Ovary (tissue), 10 donors: Measurements from ENCODE around the gene CYP4F11. TPM values are rescaled to one million over a fixed set of nuclear protein-coding genes. Genes with fewer than 3 reads are reported as not detected.

Source experiments
- DNase-seq, 5 donors: peaks; one replicate each; pipeline ENCODE4 v3.0.0-alpha.2; 2019 to 2020
- H3K27ac ChIP-seq, 2 donors: fragments of 200-600 bp; one replicate each; pipeline versions ENCODE4 v1.5.1 to v1.8.0; 2019 to 2022
- H3K27me3 ChIP-seq: fragments of 200-600 bp; one replicate; pipeline ENCODE4 v1.8.0; 2022
- H3K36me3 ChIP-seq: fragments of 200-600 bp; sonication (generic); one replicate; pipeline ENCODE4 v1.5.1; 2019
- H3K4me1 ChIP-seq: one replicate; pipeline ENCODE4 v1.8.1; 2013; ENCODE audit warnings: mild to moderate bottlenecking, moderate library complexity; ENCODE audit not compliant: insufficient read depth
- H3K4me3 ChIP-seq: fragments of 200-600 bp; sonication (generic); one replicate; pipeline ENCODE4 v1.5.1; 2017
- H3K9me3 ChIP-seq, 2 donors: fragments of 200-600 bp in 1 of 2; sonication (generic) in 1 of 2; one replicate each; pipeline versions ENCODE4 v1.5.1 to v1.8.1; 2013 to 2019; ENCODE audit warnings: mild to moderate bottlenecking in 1 of 2, moderate library complexity in 1 of 2
- EP300 ChIP-seq: sonication (generic); formaldehyde crosslinking; IDR thresholded peaks from one replicate; pipeline ENCODE4 v1.6.1; 2017; ENCODE audit warnings: antibody characterized with exemption
- POLR2A ChIP-seq: fragments of 450-650 bp; IDR thresholded peaks from one replicate; pipeline ENCODE4 v1.6.1; 2017; ENCODE audit warnings: antibody characterized with exemption, mild to moderate bottlenecking, moderate library complexity
- whole genome bisulfite sequencing, 3 donors: extraction: QIAGEN DNeasy Blood & Tissue Kit in 1 of 3; methylation state at CpG; one replicate each; pipeline versions ENCODE4 v1.1.5 to v1.1.7; 2013 to 2017; 5-methylcytosine and 5-hydroxymethylcytosine counted together
- intact Hi-C, 4 donors: fragments of 100-400 bp; cut with DNase I; formaldehyde crosslinking; loops; one replicate each; pipeline versions ENCODE4 v1.11.0 to v1.15.1; 2022 to 2023
- long read RNA-seq, 3 donors: library from polyadenylated mRNA in 2 of 3; unstranded in 2 of 3; transcript quantifications; one replicate each; pipeline ENCODE4 v2.0.0 and lab custom pipeline, GENCODE V29; 2021 to 2026
- polyA plus RNA-seq, 2 donors: library from polyadenylated mRNA; stranded (reverse); fragments of 200-250 nt in 1 of 2; fragments of 350-450 nt in 1 of 2; fragmentation: Illumina TruSeq in 1 of 2; extraction: RNeasy Lipid Tissue Mini Kit (QIAGEN cat#74804) in 1 of 2; gene quantifications; one replicate each; pipeline ENCODE4 v1.2.3, GENCODE V29; 2013 to 2014
- total RNA-seq, 7 donors: library from RNA; depleted of rRNA in 2 of 7; stranded (reverse); fragments of >200 nt in 2 of 7; fragmentation: NEBNext Ultra II Directional in 3 of 7; extraction: Animal tissue kit (Norgen Biotek cat#: 25700) in 3 of 7; gene quantifications; one replicate each; pipeline versions ENCODE4 v1.1.0 to v1.2.4, GENCODE V29; 2016 to 2023
- TF ChIP-seq, protein P1 (sequence below), 3 donors: fragments of 450-650 bp in 2 of 3; fragments of 200-600 bp in 1 of 3; IDR thresholded peaks; one replicate each; pipeline versions ENCODE4 v1.5.1 to v1.8.0; 2016 to 2022; ENCODE audit warnings: antibody characterized with exemption in 3 of 3, mild to moderate bottlenecking in 1 of 3
- donor health status: DM: no; HTN: no; CAD: no; lungs with moderate emphysema.
- donor health status: DM: no; HTN: no; CAD: no.
- donor health status: Bipolar disorder and iron deficiency.
- donor health status: DM: yes; HTN: yes; CAD: no.
- donor health status: DM: no; HTN: no; CAD: no.
- donor health status: DM: yes; HTN: yes; CAD: no.

Gene CYP4F11
- total RNA-seq (1 to 10 TPM in 1 of 7 donors, under 1 TPM in 6; 0.13 to 1.3 (median 0.30) TPM), polyA plus RNA-seq (under 1 TPM in 1 of 2 donors, not detected in 1; 0.15 TPM)
- long read RNA-seq, donor 1, result 0 reads
- long read RNA-seq, donor 2, result 0 reads
- long read RNA-seq, donor 3, partial matches to known transcripts, result 0 of 2 reads
- long read RNA-seq, donor 3, other reads (novel, unspliced or antisense), result 0 of 2 reads

GRCh38 chr19:15934332-15935078 is at the start of gene CYP4F11:
Gene CYP4F11, minus strand, starts transcription at chr19:15934529. Its CDS starts 121 bp downstream, at chr19:15934408.
- intact Hi-C loops, result no loop called here

GRCh38 chr19:15979293-15979692 is 45.0 kb upstream of the CYP4F11 start:
- no peaks in the 10 kb centered on the region for H3K9me3 ChIP-seq
- WGBS, 3 donors, result 82 to 94% (median 83%) methylated on average over 4 of the region's 4 CpGs
- intact Hi-C loops, result no loop called here
- H3K4me3 ChIP-seq, result no peak overlapping the region
- H3K36me3 ChIP-seq, result no peaks in the 10 kb centered on the region
- no peak for DNase-seq
- TF ChIP-seq, protein P1, sequence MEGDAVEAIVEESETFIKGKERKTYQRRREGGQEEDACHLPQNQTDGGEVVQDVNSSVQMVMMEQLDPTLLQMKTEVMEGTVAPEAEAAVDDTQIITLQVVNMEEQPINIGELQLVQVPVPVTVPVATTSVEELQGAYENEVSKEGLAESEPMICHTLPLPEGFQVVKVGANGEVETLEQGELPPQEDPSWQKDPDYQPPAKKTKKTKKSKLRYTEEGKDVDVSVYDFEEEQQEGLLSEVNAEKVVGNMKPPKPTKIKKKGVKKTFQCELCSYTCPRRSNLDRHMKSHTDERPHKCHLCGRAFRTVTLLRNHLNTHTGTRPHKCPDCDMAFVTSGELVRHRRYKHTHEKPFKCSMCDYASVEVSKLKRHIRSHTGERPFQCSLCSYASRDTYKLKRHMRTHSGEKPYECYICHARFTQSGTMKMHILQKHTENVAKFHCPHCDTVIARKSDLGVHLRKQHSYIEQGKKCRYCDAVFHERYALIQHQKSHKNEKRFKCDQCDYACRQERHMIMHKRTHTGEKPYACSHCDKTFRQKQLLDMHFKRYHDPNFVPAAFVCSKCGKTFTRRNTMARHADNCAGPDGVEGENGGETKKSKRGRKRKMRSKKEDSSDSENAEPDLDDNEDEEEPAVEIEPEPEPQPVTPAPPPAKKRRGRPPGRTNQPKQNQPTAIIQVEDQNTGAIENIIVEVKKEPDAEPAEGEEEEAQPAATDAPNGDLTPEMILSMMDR (IDR thresholded peaks at IDR 0.05), result no peak
- TF ChIP-seq POLR2A (no peak), EP300 (no peak)
- H3K27ac ChIP-seq, result no peak overlapping the region
- no peaks in the 10 kb centered on the region for H3K27me3 ChIP-seq
- H3K4me1 ChIP-seq, result no peaks in the 10 kb centered on the region

More at GRCh38 chr19:15934332-15935078, at the start of gene CYP4F11:
- Histone ChIP-seq H3K27me3 (no peaks in the 10 kb centered on the region), H3K27ac (no peak within 1 kb of the TSS), H3K36me3 (no peaks in the 10 kb centered on the region), H3K4me1 (no peaks in the 10 kb centered on the region), H3K4me3 (no peak within 1 kb of the TSS), H3K9me3 (no peaks in the 10 kb centered on the region)
- WGBS, 3 donors, result 33 to 43% (median 33%) methylated on average over 10 of the region's 10 CpGs
- TF ChIP-seq POLR2A (no peak), EP300 (no peak)
- TF ChIP-seq, protein P1 (IDR thresholded peaks at IDR 0.05), result no peak
- peak in 3 of 5 donors; percentile 18 to 26 (median 24) for DNase-seq

GRCh38 chr19:15977690-15978089 is 43.4 kb upstream of the CYP4F11 start:
- no peak overlapping the region for H3K27ac ChIP-seq
- intact Hi-C loops, result no loop called here
- TF ChIP-seq POLR2A (no peak), EP300 (no peak)
- TF ChIP-seq, protein P1 (IDR thresholded peaks at IDR 0.05), result no peak
- no peaks in the 10 kb centered on the region for H3K4me1 ChIP-seq
- H3K4me3 ChIP-seq, result no peak overlapping the region
- WGBS, 3 donors, result 53 to 66% (median 54%) methylated on average over 7 of the region's 7 CpGs
- no peaks in the 10 kb centered on the region for H3K9me3 ChIP-seq
- DNase-seq, result no peak
- no peaks in the 10 kb centered on the region for H3K27me3 ChIP-seq
- no peaks in the 10 kb centered on the region for H3K36me3 ChIP-seq

DNA sequence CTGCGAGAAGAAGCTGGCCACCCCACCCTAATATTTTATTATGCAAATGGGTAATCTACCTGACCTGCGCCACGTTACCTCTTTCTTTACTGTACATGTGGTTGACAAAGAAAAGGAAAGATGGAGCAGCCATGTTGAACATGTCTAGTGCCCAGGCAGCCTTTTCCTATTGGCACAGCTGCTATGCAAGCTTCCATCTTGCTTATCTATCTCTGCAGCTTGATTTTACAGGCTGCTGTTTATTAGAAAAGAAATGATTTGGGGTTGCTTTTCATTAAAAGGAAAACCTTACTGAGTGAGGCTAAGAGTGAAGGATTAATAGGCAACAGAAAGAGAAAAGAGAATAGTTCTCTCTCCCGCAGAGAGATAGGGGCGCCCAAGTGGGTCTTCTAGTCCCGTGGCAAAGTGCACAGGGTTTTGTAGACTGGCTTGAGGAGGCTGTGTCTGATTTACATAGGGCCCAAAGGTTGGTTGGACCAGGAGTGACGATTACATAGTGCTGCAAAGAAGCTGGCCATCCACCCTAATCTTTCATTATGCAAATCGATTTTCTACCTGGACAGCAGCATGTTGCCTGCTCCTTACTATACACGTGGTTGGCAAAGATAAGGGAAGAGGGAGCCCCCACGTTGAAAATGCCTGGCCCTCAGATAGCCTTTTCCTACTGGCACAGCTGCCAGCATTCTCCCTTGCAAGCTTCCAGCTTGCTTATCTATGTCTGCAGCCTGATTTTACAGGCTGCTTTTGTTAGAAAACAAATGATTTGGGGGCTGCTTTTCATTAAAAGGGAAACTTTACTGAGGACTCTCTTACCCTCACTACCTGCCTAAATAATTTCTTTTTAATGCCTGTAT is 42.7 kb upstream of the CYP4F11 start:
- WGBS, 3 donors, result 35 to 62% (median 37%) methylated on average over 10 of the region's 10 CpGs
- Histone ChIP-seq H3K4me1 (no peaks in the 10 kb centered on the region), H3K4me3 (no peak overlapping the region), H3K36me3 (no peaks in the 10 kb centered on the region), H3K27me3 (no peaks in the 10 kb centered on the region), H3K27ac (no peak overlapping the region), H3K9me3 (no peaks in the 10 kb centered on the region)
- intact Hi-C loops, result no loop called here
- TF ChIP-seq EP300, result no peak
- TF ChIP-seq, protein P1 (IDR thresholded peaks at IDR 0.05), result no peak
- no peak for TF ChIP-seq POLR2A
- DNase-seq, result no peak
